Lower leg skin (tissue), 4 donors: Measurements from ENCODE around the gene PSIP1. TPM values are rescaled to one million over a fixed set of nuclear protein-coding genes. Genes with fewer than 3 reads are reported as not detected.

Source experiments
- DNase-seq, 2 donors: peaks; one replicate each; pipeline ENCODE4 v3.0.0-alpha.2; 2019; ENCODE audit warnings: low spot score in 2 of 2
- H3K4me3 ChIP-seq: fragments of 200-600 bp; sonication (generic); 2 replicates; pipeline ENCODE4 v1.5.1; 2017; ENCODE audit warnings: mild to moderate bottlenecking, low read depth; ENCODE audit not compliant: poor library complexity, severe bottlenecking
- CTCF ChIP-seq, 3 donors: fragments of 450-650 bp; IDR thresholded peaks; one replicate each; pipeline ENCODE4 v1.5.1; 2016; ENCODE audit warnings: antibody characterized with exemption in 3 of 3, mild to moderate bottlenecking in 3 of 3, moderate library complexity in 2 of 3
- POLR2A ChIP-seq, 2 donors: fragments of 450-650 bp; IDR thresholded peaks; one replicate each; pipeline ENCODE4 v1.6.1; 2016 to 2017; ENCODE audit warnings: antibody characterized with exemption in 2 of 2, mild to moderate bottlenecking in 1 of 2, moderate library complexity in 1 of 2
- WGBS, 2 donors: methylation state at CpG; one replicate each; pipeline ENCODE4 v1.1.5; 2018; 5-methylcytosine and 5-hydroxymethylcytosine counted together
- intact Hi-C: fragments of 100-400 bp; cut with DNase I; formaldehyde crosslinking; loops from one replicate; pipeline ENCODE4 v1.15.0; 2023; ENCODE audit warnings: low total_unique reads
- total RNA-seq, 4 donors: library from RNA; depleted of rRNA; stranded (reverse); fragments of >200 nt; gene quantifications; one replicate each; pipeline ENCODE4 v1.1.0, GENCODE V29; 2016

PSIP1 gene
- total RNA-seq, 4 donors from 2014 or later, result 12.9 to 31.7 (median 17.7) TPM

- DNase-seq, result no peak
- intact Hi-C loops, result no loop called here
- no peak overlapping the region for H3K4me3 ChIP-seq
- no peak for TF ChIP-seq POLR2A (IDR thresholded peaks at IDR 0.05)
- no peak for TF ChIP-seq CTCF (IDR thresholded peaks at IDR 0.05)
- WGBS, 2 donors, result 66 to 76% methylated on average over 8 of the region's 8 CpGs
Measured at GRCh38 chr9:15524845-15525455, 14.2 kb upstream of the PSIP1 start.

GRCh38 chr9:15522130-15522755 is 11.5 kb upstream of the PSIP1 start:
- intact Hi-C loops, result no loop called here
- 91 to 93% methylated on average over 3 of the region's 3 CpGs for WGBS, 2 donors
- TF ChIP-seq POLR2A (IDR thresholded peaks at IDR 0.05) (no peak), CTCF (IDR thresholded peaks at IDR 0.05) (no peak)

GRCh38 chr9:15521254-15521653 is 10.5 kb upstream of the PSIP1 start:
- WGBS, 2 donors, result 74% methylated on average over 8 of the region's 8 CpGs

More at GRCh38 chr9:15522130-15522755, 11.5 kb upstream of the PSIP1 start:
- no peak overlapping the region for H3K4me3 ChIP-seq
- DNase-seq, result no peak

GRCh38 chr9:15519831-15520230 is 9.1 kb upstream of the PSIP1 start:
- WGBS, 2 donors, result 90 to 93% methylated on average over 2 of the region's 2 CpGs
- H3K4me3 ChIP-seq, result no peak overlapping the region
- no peak for DNase-seq
- intact Hi-C loops, result no loop called here
- TF ChIP-seq CTCF (IDR thresholded peaks at IDR 0.05), result no peak

More at GRCh38 chr9:15521254-15521653, 10.5 kb upstream of the PSIP1 start:
- intact Hi-C loops, result no loop called here
- DNase-seq, result no peak
- no peak overlapping the region for H3K4me3 ChIP-seq
- TF ChIP-seq POLR2A (IDR thresholded peaks at IDR 0.05), result no peak
- TF ChIP-seq CTCF (IDR thresholded peaks at IDR 0.05), result no peak

- DNase-seq, result no peak
- TF ChIP-seq POLR2A (IDR thresholded peaks at IDR 0.05) (no peak), CTCF (IDR thresholded peaks at IDR 0.05) (no peak)
- 53 to 60% methylated on average over 1 of the region's 1 CpG for WGBS, 2 donors
- no peak overlapping the region for H3K4me3 ChIP-seq
- intact Hi-C loops, result no loop called here
Measured at GRCh38 chr9:15513335-15513734, 2.6 kb upstream of the PSIP1 start.
